HL-60 (cell line): ENCODE measurements around the gene TMEM144.

ENCODE experiments used
- DNase-seq, 2 experiments: peaks; one replicate each; pipeline ENCODE4 v3.0.0-alpha.2; 2010 to 2020; ENCODE audit warnings: low read depth in 1 of 2, low spot score in 1 of 2
- H3K27ac ChIP-seq: fragments of 250-450 bp; sonication (Bioruptor Pico); replicated peaks from 2 replicates; pipeline ENCODE4 v1.5.1; 2020; ENCODE audit warnings: mild to moderate bottlenecking, moderate library complexity
- H3K27me3 ChIP-seq: fragments of 250-450 bp; sonication (Bioruptor Pico); 2 replicates; pipeline ENCODE4 v1.5.1; 2021; ENCODE audit warnings: mild to moderate bottlenecking, moderate library complexity; ENCODE audit not compliant: insufficient read depth, poor library complexity, severe bottlenecking
- H3K4me3 ChIP-seq: replicated peaks from 2 replicates; pipeline ENCODE4 v1.5.1; 2011; ENCODE audit warnings: mild to moderate bottlenecking, control low read depth, low read length; ENCODE audit not compliant: insufficient read depth
- CTCF ChIP-seq: IDR thresholded peaks from one replicate; pipeline ENCODE4 v1.5.1; 2011; ENCODE audit warnings: low read length, control low read depth, inconsistent platforms; ENCODE audit not compliant: insufficient read depth
- GABPA ChIP-seq: IDR thresholded peaks from 2 replicates; pipeline ENCODE4 v1.6.1; 2012; ENCODE audit warnings: low read depth
- POLR2AphosphoS5 ChIP-seq: IDR thresholded peaks from 2 replicates; pipeline ENCODE4 v1.6.1; 2012; ENCODE audit warnings: low read depth
- REST ChIP-seq: IDR thresholded peaks from 2 replicates; pipeline ENCODE4 v1.6.1; 2012; ENCODE audit warnings: low read depth; ENCODE audit not compliant: insufficient replicate concordance
- SPI1 ChIP-seq: IDR thresholded peaks from 2 replicates; pipeline ENCODE4 v1.6.1; 2012; ENCODE audit warnings: low read depth, mild to moderate bottlenecking, borderline replicate concordance

The TMEM144 gene

GRCh38 chr4:158234671-158235070, 24.4 kb downstream of the TMEM144 start:
- no peak for DNase-seq
- TF ChIP-seq CTCF (no peak), GABPA (no peak), REST (no peak), POLR2AphosphoS5 (no peak), SPI1 (no peak)
- Histone ChIP-seq H3K27me3 (no peaks in the 10 kb centered on the region), H3K4me3 (no peak overlapping the region), H3K27ac (no peak overlapping the region)

- Histone ChIP-seq H3K4me3 (no peak overlapping the region), H3K27ac (no peak overlapping the region), H3K27me3 (no peaks in the 10 kb centered on the region)
- no peak for DNase-seq
- no peak for TF ChIP-seq CTCF
- TF ChIP-seq REST, result peak; percentile 71
Observed at GRCh38 chr4:158236304-158237030, 26.2 kb downstream of the TMEM144 start.

- TF ChIP-seq GABPA, result no peak
- TF ChIP-seq CTCF, result no peak
- TF ChIP-seq REST, result no peak
- no peak for TF ChIP-seq SPI1
- no peak for TF ChIP-seq POLR2AphosphoS5
- H3K4me3 ChIP-seq, result no peak overlapping the region
- H3K27ac ChIP-seq, result no peak overlapping the region
- no peak for DNase-seq
- H3K27me3 ChIP-seq, result no peaks in the 10 kb centered on the region
Observed at GRCh38 chr4:158238575-158238974, 28.3 kb downstream of the TMEM144 start.
